Right lung (tissue), 5 donors: ENCODE measurements around the gene SIGLEC8. TPM values are rescaled to one million over a fixed set of nuclear protein-coding genes. Genes with fewer than 3 reads are reported as not detected.

Source experiments
- DNase-seq, 2 donors: peaks; one replicate each; pipeline ENCODE4 v3.0.0-alpha.2; 2013
- polyA plus RNA-seq, 5 donors: library from polyadenylated mRNA; unstranded; fragments of 120-200 nt; gene quantifications; one replicate each; pipeline versions ENCODE4 v1.2.1 to v1.2.3, GENCODE V29; 2013; ENCODE audit warnings: inconsistent platforms in 1 of 5, low replicate concordance in 1 of 5; ENCODE audit not compliant: insufficient read length in 5 of 5, insufficient read depth in 1 of 5

Gene SIGLEC8
- polyA plus RNA-seq, 5 donors = 0.05 to 0.06 TPM; not detected in 3

- DNase-seq = no peak
Measured at GRCh38 chr19:51402117-51402516, 56.1 kb downstream of the SIGLEC8 start.

Other genes starting within 250 kb of the SIGLEC8 start
- gene CD33, start 233.4 kb downstream of the SIGLEC8 start, polyA plus RNA-seq = 1 to 10 TPM; 2.5 to 4.2 (median 3.5) TPM
- not detected for gene SIGLECL1, start 207.4 kb downstream of the SIGLEC8 start, polyA plus RNA-seq
- gene IGLON5, start 146.8 kb downstream of the SIGLEC8 start, polyA plus RNA-seq = 1 to 10 TPM in 4 of 5 donors, under 1 TPM in 1; 0.63 to 2.5 (median 2.1) TPM
- 1 to 10 TPM; 3.2 to 5.3 (median 3.8) TPM for gene VSIG10L, start 116.3 kb downstream of the SIGLEC8 start, polyA plus RNA-seq
- gene ETFB, start 92.1 kb downstream of the SIGLEC8 start, polyA plus RNA-seq = 10 to 100 TPM; 37.7 to 56.2 (median 43.0) TPM
- gene CLDND2, start 89.5 kb downstream of the SIGLEC8 start, polyA plus RNA-seq = 1 to 10 TPM in 4 of 5 donors, under 1 TPM in 1; 0.83 to 2.2 (median 1.6) TPM
- gene NKG7, start 85.8 kb downstream of the SIGLEC8 start, polyA plus RNA-seq = 1 to 10 TPM; 3.2 to 8.0 (median 5.7) TPM
- gene LIM2, start 70.5 kb downstream of the SIGLEC8 start, polyA plus RNA-seq = not detected
- under 1 TPM; 0.12 to 0.28 (median 0.23) TPM for gene C19orf84, start 67.9 kb downstream of the SIGLEC8 start, polyA plus RNA-seq
- 1 to 10 TPM in 4 of 5 donors, under 1 TPM in 1; 0.91 to 1.7 (median 1.4) TPM for gene SIGLEC10, start 40.8 kb downstream of the SIGLEC8 start, polyA plus RNA-seq
- not detected for gene CEACAM18, start 20.1 kb upstream of the SIGLEC8 start, polyA plus RNA-seq
- under 1 TPM in 2 of 5 donors, not detected in 3; 0.28 to 0.49 TPM for gene SIGLEC12, start 43.3 kb upstream of the SIGLEC8 start, polyA plus RNA-seq
- under 1 TPM in 4 of 5 donors, not detected in 1; 0.13 to 0.32 (median 0.23) TPM for gene SIGLEC6, start 73.2 kb upstream of the SIGLEC8 start, polyA plus RNA-seq
- 10 to 100 TPM; 11.1 to 22.4 (median 19.3) TPM for gene ZNF175, start 112.8 kb upstream of the SIGLEC8 start, polyA plus RNA-seq
- 1 to 10 TPM in 1 of 5 donors, under 1 TPM in 3, not detected in 1; 0.31 to 1.2 (median 0.50) TPM for gene SIGLEC5, start 171.9 kb upstream of the SIGLEC8 start, polyA plus RNA-seq
- 1 to 10 TPM in 4 of 5 donors, under 1 TPM in 1; 0.90 to 3.0 (median 2.2) TPM for gene SIGLEC14, start 188.4 kb upstream of the SIGLEC8 start, polyA plus RNA-seq
- gene SPACA6, start 234.9 kb upstream of the SIGLEC8 start, polyA plus RNA-seq = 10 to 100 TPM; 14.7 to 21.7 (median 20.5) TPM